Urothelium cell line (cell line): ENCODE measurements around the gene ORAI3.
A peak's percentile ranks its signal among the peaks of the same experiment; 100 is the strongest.

Source experiments
- DNase-seq: peaks from one replicate; pipeline ENCODE4 v3.0.0; 2011; ENCODE audit warnings: low spot score, mixed read lengths
- FAIRE-seq: peaks from 2 replicates; lab custom pipeline; 2011; peaks lifted over from hg19 to GRCh38; lab: Jason Lieb, UNC

The ORAI3 gene

GRCh38 chr16:30946671-30947540 lies 2.0 kb upstream of the ORAI3 start:
- DNase-seq, result no peak
- no peak for FAIRE-seq

GRCh38 chr16:30947541-30947858 lies 1.4 kb upstream of the ORAI3 start:
- FAIRE-seq, result no peak
- no peak for DNase-seq

GRCh38 chr16:30947859-30948666 lies 805 bp upstream of the ORAI3 start:
- DNase-seq (peak; percentile 87), FAIRE-seq (no peak)

GRCh38 chr16:30949650-30950515 lies 1.0 kb downstream of the ORAI3 start:
- FAIRE-seq (no peak), DNase-seq (peak; percentile 57)

GRCh38 chr16:30950516-30951065 lies 1.7 kb downstream of the ORAI3 start:
- FAIRE-seq (no peak), DNase-seq (no peak)

GRCh38 chr16:30951193-30951592 lies 2.3 kb downstream of the ORAI3 start:
- DNase-seq (no peak), FAIRE-seq (no peak)

GRCh38 chr16:30951750-30952149 lies 2.9 kb downstream of the ORAI3 start:
- no peak for DNase-seq
- FAIRE-seq, result no peak

GRCh38 chr16:30953111-30953510 lies 4.2 kb downstream of the ORAI3 start:
- no peak for DNase-seq
- FAIRE-seq, result no peak

- DNase-seq (peak; percentile 44), FAIRE-seq (no peak)
These were observed 4.8 kb downstream of the ORAI3 start for GRCh38 chr16:30953511-30954124.

- no peak for FAIRE-seq
- DNase-seq, result no peak
These were observed 6.1 kb downstream of the ORAI3 start for GRCh38 chr16:30954993-30955392.

- peak; percentile 85 for DNase-seq
- FAIRE-seq, result no peak
These were observed 8.0 kb downstream of the ORAI3 start for GRCh38 chr16:30956601-30957455.

GRCh38 chr16:30957456-30958174 lies 8.7 kb downstream of the ORAI3 start, which contains the start of gene SETD1A:
SETD1A (plus strand) TSS chr16:30957754; CDS start chr16:30958732, 978 bp downstream.
- FAIRE-seq, result no peak

GRCh38 chr16:30958175-30959079 lies 9.6 kb downstream of the ORAI3 start:
- FAIRE-seq (no peak), DNase-seq (peak; percentile 75)

More at GRCh38 chr16:30957456-30958174, 8.7 kb downstream of the ORAI3 start, which contains the start of gene SETD1A:
- peak; percentile 92 for DNase-seq

- DNase-seq, result no peak
- no peak for FAIRE-seq
These were observed 12.5 kb downstream of the ORAI3 start for GRCh38 chr16:30961384-30961783.

GRCh38 chr16:30963925-30964511 lies 15.2 kb downstream of the ORAI3 start:
- DNase-seq (no peak), FAIRE-seq (no peak)

- FAIRE-seq, result no peak
These were observed 15.8 kb downstream of the ORAI3 start for GRCh38 chr16:30964574-30965226.

GRCh38 chr16:30965436-30965835 lies 16.6 kb downstream of the ORAI3 start:
- FAIRE-seq, result no peak
- no peak for DNase-seq

More at GRCh38 chr16:30964574-30965226, 15.8 kb downstream of the ORAI3 start:
- DNase-seq, result no peak
